HL-60 (cell line): Measurements from ENCODE around the gene DUSP22.

Experiments used
- DNase-seq, 2 experiments: peaks; one replicate each; pipeline ENCODE4 v3.0.0-alpha.2; 2010 to 2020; ENCODE audit warnings: low read depth in 1 of 2, low spot score in 1 of 2
- H3K27ac ChIP-seq: fragments of 250-450 bp; sonication (Bioruptor Pico); replicated peaks from 2 replicates; pipeline ENCODE4 v1.5.1; 2020; ENCODE audit warnings: mild to moderate bottlenecking, moderate library complexity
- H3K27me3 ChIP-seq: fragments of 250-450 bp; sonication (Bioruptor Pico); 2 replicates; pipeline ENCODE4 v1.5.1; 2021; ENCODE audit warnings: mild to moderate bottlenecking, moderate library complexity; ENCODE audit not compliant: insufficient read depth, poor library complexity, severe bottlenecking
- H3K4me3 ChIP-seq: replicated peaks from 2 replicates; pipeline ENCODE4 v1.5.1; 2011; ENCODE audit warnings: mild to moderate bottlenecking, control low read depth, low read length; ENCODE audit not compliant: insufficient read depth
- CTCF ChIP-seq: IDR thresholded peaks from one replicate; pipeline ENCODE4 v1.5.1; 2011; ENCODE audit warnings: low read length, control low read depth, inconsistent platforms; ENCODE audit not compliant: insufficient read depth
- GABPA ChIP-seq: IDR thresholded peaks from 2 replicates; pipeline ENCODE4 v1.6.1; 2012; ENCODE audit warnings: low read depth
- POLR2AphosphoS5 ChIP-seq: IDR thresholded peaks from 2 replicates; pipeline ENCODE4 v1.6.1; 2012; ENCODE audit warnings: low read depth
- REST ChIP-seq: IDR thresholded peaks from 2 replicates; pipeline ENCODE4 v1.6.1; 2012; ENCODE audit warnings: low read depth; ENCODE audit not compliant: insufficient replicate concordance
- SPI1 ChIP-seq: IDR thresholded peaks from 2 replicates; pipeline ENCODE4 v1.6.1; 2012; ENCODE audit warnings: low read depth, mild to moderate bottlenecking, borderline replicate concordance

The DUSP22 gene

GRCh38 chr6:345747-346385 lies 53.6 kb downstream of the DUSP22 start:
- H3K4me3 ChIP-seq = no peak overlapping the region
- TF ChIP-seq POLR2AphosphoS5 = no peak
- no peak for TF ChIP-seq SPI1
- no peak for TF ChIP-seq CTCF
- no peak for TF ChIP-seq GABPA
- no peak for TF ChIP-seq REST
- no peaks in the 10 kb centered on the region for H3K27me3 ChIP-seq
- no peak overlapping the region for H3K27ac ChIP-seq
- no peak for DNase-seq

- no peak for DNase-seq
- no peak for TF ChIP-seq GABPA
- TF ChIP-seq SPI1 = no peak
- TF ChIP-seq POLR2AphosphoS5 = no peak
- no peak for TF ChIP-seq CTCF
- TF ChIP-seq REST = no peak
- Histone ChIP-seq H3K27me3 (no peaks in the 10 kb centered on the region), H3K4me3 (no peak overlapping the region), H3K27ac (no peak overlapping the region)
Measured at GRCh38 chr6:346386-347030, 54.2 kb downstream of the DUSP22 start.

GRCh38 chr6:347232-347631 lies 54.9 kb downstream of the DUSP22 start:
- H3K27me3 ChIP-seq = no peaks in the 10 kb centered on the region
- no peak for DNase-seq
- H3K4me3 ChIP-seq = no peak overlapping the region
- no peak overlapping the region for H3K27ac ChIP-seq
- TF ChIP-seq CTCF (no peak), SPI1 (no peak), REST (no peak), GABPA (no peak), POLR2AphosphoS5 (no peak)
